ENCODE measurements around the gene PROM1.

DNA sequence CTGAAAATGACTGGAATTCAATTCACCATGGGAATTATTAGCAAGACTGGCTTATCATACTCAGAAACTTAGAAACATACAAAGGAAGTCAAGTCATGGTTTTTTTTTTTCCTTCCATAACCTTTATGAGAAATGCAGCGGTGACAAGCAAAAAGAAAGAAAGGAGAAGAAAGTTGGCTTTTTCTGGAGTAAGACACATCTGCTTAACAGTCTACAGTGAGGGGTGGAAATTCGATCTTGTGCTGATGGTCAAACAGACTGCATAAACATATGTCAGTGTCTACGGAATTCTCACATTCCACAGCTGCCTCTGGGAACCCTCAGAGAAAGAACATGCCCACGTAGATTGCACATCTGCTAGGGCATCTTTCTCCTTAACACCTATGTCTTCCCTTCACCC, 54.6 kb downstream of the PROM1 start:
- TF ChIP-seq SP1 (IDR thresholded peaks at IDR 0.05) = no peak
- no peak for TF ChIP-seq CTBP1 (IDR thresholded peaks at IDR 0.05; ENCODE audit: borderline replicate concordance)
- TF ChIP-seq LEF1 (IDR thresholded peaks at IDR 0.05; ENCODE audit: borderline replicate concordance) = no peak
- TF ChIP-seq FOXA1 (IDR thresholded peaks at IDR 0.05) = no peak
- no peak for TF ChIP-seq SUZ12 (IDR thresholded peaks at IDR 0.05)
- TF ChIP-seq NFRKB (IDR thresholded peaks at IDR 0.05) = no peak
- no peak for TF ChIP-seq BHLHE40 (IDR thresholded peaks at IDR 0.05; ENCODE audit: borderline replicate concordance)
- TF ChIP-seq PKNOX1 (IDR thresholded peaks at IDR 0.05) = no peak
- TF ChIP-seq ELF4 (IDR thresholded peaks at IDR 0.05) = no peak
- TF ChIP-seq ARNT (IDR thresholded peaks at IDR 0.05) = no peak
- no peak for TF ChIP-seq FOXK2 (IDR thresholded peaks at IDR 0.05)
- no peak for TF ChIP-seq HDGF (IDR thresholded peaks at IDR 0.05; ENCODE audit: borderline replicate concordance)
- TF ChIP-seq FOXM1 (IDR thresholded peaks at IDR 0.05; ENCODE audit: borderline replicate concordance) = no peak
